Regular cardiac myocyte (primary cell): ENCODE measurements around the gene ZSWIM9. TPM values are rescaled to one million over a fixed set of nuclear protein-coding genes. Genes with fewer than 3 reads are reported as not detected.

ENCODE experiments used
- total RNA-seq: library from RNA; depleted of rRNA; stranded (reverse); fragments of >200 nt; gene quantifications from 2 replicates; pipeline ENCODE4 v1.2.3, GENCODE V29; 2014

Gene ZSWIM9
- 1.4 and 1.5 TPM in 2 replicates for total RNA-seq

DNA sequence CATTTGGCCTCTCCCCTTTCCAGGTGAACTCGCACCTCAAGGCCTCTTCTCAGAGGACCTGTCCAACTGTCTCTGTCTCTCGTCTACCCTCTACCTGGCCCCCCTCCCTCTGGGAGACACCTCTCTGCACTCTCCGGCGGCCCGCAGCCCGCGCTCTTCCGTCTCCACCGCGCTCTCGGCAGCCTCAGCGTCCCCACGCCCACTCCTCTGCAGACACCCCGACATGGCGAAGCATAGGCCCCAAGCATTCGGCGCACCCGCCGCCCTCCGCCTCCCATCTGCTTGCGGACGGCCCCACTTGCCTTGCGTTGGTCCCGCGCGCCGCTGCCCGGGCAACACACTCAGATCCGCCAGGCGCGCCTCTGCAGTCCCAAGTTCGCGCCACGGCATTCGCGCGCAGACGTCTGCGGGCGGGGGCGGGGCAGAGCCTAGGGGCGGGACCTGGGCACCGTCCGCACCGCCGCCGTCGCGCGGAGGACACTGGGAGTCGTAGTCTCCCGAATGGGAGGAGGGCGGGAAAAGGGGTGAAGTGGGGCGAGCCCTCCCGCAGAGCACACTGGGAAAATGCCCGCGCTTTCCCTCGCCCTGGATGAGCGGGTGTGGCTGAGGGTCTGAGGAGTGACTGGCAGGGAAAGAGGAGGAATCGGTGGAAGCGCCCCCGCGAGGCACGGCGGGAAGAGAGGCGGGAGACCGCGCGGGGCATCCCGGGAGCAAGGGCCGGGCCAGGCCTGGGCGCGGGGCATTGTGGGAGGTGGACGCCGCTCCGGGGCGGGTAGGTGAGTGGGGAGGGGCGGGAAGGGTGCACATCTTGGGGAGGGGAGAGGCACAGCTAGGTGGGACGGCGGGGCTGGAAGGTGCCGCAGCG is at the start of gene ZSWIM9, which contains the start of gene LIG1:
Gene ZSWIM9 (plus strand): TSS at position 742 of the 865 bp plus-strand sequence. CDS start 1,123 bp downstream, outside the sequence.
Gene LIG1 (minus strand): TSS at position 406 of the 865 bp plus-strand sequence. CDS start 4,778 bp downstream, outside the sequence.

Other genes starting within 250 kb of the ZSWIM9 start
- gene BSPH1, start 178.5 kb upstream of the ZSWIM9 start, total RNA-seq: not detected in 2 replicates
- gene ELSPBP1, start 176.0 kb upstream of the ZSWIM9 start, total RNA-seq: not detected in 2 replicates
- gene CABP5, start 126.6 kb upstream of the ZSWIM9 start, total RNA-seq: not detected in 2 replicates
- 3.1 and 15.8 TPM in 2 replicates for gene PLA2G4C, start 59.9 kb upstream of the ZSWIM9 start, total RNA-seq
- gene LIG1, start 336 bp upstream of the ZSWIM9 start, total RNA-seq: 13.5 and 49.5 TPM in 2 replicates
- gene CARD8, start 85.2 kb downstream of the ZSWIM9 start, total RNA-seq: 17.5 and 18.0 TPM in 2 replicates
- 0.38 and 1.1 TPM in 2 replicates for gene ZNF114, start 99.4 kb downstream of the ZSWIM9 start, total RNA-seq
- 114 and 165 TPM in 2 replicates for gene EMP3, start 154.9 kb downstream of the ZSWIM9 start, total RNA-seq
- gene TMEM143, start 193.3 kb downstream of the ZSWIM9 start, total RNA-seq: 2.0 and 2.3 TPM in 2 replicates
- not detected in 2 replicates for gene SYNGR4, start 193.7 kb downstream of the ZSWIM9 start, total RNA-seq
- 52.1 and 70.2 TPM in 2 replicates for gene KDELR1, start 220.9 kb downstream of the ZSWIM9 start, total RNA-seq
- gene GRIN2D, start 223.0 kb downstream of the ZSWIM9 start, total RNA-seq: 0.28 and 0.38 TPM in 2 replicates